A549 treated with CpdA at 1 μM for 4 hours (cell line): ENCODE measurements around the gene MS4A6E. TPM values are rescaled to one million over a fixed set of nuclear protein-coding genes. Genes with fewer than 3 reads are reported as not detected.

Experiments used
- total RNA-seq: library from RNA; stranded (reverse); fragments of 200-300 nt; extraction: Qiagen RNA extraction; gene quantifications from 5 replicates; pipeline ENCODE4 v1.2.3, GENCODE V29; 2022; ENCODE audit warnings: low read depth

MS4A6E gene, protein sequence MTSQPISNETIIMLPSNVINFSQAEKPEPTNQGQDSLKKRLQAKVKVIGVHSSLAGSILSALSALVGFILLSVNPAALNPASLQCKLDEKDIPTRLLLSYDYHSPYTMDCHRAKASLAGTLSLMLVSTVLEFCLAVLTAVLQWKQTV
- total RNA-seq = not detected in 5 replicates

DNA sequence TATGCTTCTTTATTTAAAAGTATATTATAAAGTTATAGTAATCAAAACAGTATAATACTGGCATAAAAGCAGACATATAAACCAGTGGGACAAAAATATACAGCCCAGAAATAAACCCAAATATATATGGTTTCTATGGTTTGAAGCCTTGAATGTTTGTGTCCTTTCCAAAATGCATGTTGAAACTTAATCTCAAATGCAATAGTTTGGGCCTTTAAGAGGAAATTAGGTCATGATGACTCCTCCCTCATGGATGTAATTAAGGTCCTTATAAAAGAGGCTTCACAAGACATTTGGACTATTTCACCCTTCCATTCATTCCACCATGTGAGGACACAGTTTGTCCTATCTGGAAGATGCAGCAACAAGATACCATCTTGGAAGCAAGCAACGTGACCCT, at the start of gene MS4A6E:
Gene MS4A6E, plus strand, starts transcription at position 301 of the 400 bp plus-strand sequence. CDS start 7,641 bp downstream, outside the sequence.

DNA sequence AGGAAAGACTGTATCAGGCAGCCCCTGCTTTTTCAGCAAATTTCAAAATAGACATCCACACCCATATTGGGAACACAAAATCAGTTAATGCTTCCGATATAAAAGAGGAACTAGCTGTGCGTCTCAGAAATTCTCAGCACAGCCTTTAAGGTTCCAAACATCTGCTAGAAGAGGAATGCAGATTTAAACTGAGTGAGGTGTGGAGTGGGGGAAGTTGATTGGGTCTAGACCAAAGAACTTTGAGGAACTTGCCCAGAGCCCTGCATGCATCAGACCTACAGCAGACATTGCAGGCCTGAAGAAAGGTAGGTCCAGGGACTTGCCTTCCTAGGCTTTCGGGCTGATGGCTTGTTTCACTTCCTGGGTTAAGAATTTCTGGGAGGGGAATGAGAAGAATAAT, 46.6 kb upstream of the MS4A6E start, which contains the start of gene MS4A4A:
Gene MS4A4A, plus strand, starts transcription at position 255 of the 400 bp plus-strand sequence. Its CDS starts 10 bp downstream, at position 265.

DNA sequence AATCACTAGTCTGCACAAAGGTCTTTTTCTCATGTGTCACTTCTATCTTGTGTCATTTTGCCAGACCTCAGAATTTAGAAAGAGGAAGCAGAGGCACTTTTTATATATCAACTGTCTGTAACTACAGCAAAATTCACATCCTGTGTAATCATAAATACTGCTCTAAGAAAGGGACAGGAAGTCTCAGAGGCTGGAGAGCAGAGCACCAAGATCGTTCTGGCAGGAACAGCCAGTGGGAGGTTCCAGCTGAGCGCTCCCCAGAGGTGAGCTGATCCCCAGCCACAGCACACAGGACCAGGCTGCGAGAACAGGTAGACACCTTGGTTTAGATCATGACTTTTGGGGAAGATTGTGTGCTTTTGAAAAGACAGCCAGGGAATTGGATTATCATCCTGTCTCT, 51.3 kb downstream of the MS4A6E start, which contains the start of gene MS4A7:
Gene MS4A7, plus strand, starts transcription at position 179 of the 400 bp plus-strand sequence. CDS start 4,610 bp downstream, outside the sequence.

Other genes with a start within 250 kb of the MS4A6E start
- gene MS4A2, start 238.6 kb upstream of the MS4A6E start, total RNA-seq = not detected in 5 replicates
- gene MS4A6A, start 144.2 kb upstream of the MS4A6E start, total RNA-seq = not detected in 5 replicates
- not detected in 5 replicates for gene MS4A4E, start 84.1 kb upstream of the MS4A6E start, total RNA-seq
- not detected in 5 replicates for gene MS4A4A, start 46.6 kb upstream of the MS4A6E start, total RNA-seq
- gene MS4A7, start 51.3 kb downstream of the MS4A6E start, total RNA-seq = not detected in 5 replicates
- gene MS4A14, start 69.2 kb downstream of the MS4A6E start, total RNA-seq = not detected in 5 replicates
- not detected in 5 replicates for gene MS4A5, start 102.3 kb downstream of the MS4A6E start, total RNA-seq
- not detected in 5 replicates for gene MS4A1, start 128.6 kb downstream of the MS4A6E start, total RNA-seq
- not detected in 5 replicates for gene MS4A12, start 165.5 kb downstream of the MS4A6E start, total RNA-seq
- not detected in 5 replicates for gene MS4A13, start 188.1 kb downstream of the MS4A6E start, total RNA-seq